ENCODE measurements around the gene TRABD2B.

TRABD2B gene

GRCh38 chr1:47780469-47780995, 216.7 kb downstream of the TRABD2B start:
- POLR2A ChIA-PET: no interaction called here
- no peak for TF ChIP-seq CTCF (IDR thresholded peaks at IDR 0.05; ENCODE audit: control extremely low read depth, extremely low read depth, low read depth, missing control alignments)
- CTCF ChIA-PET: no interaction called here
- DNase-seq (ENCODE audit: extremely low spot score): no peak

GRCh38 chr1:47779613-47780012, 217.6 kb downstream of the TRABD2B start:
- ChIA-PET POLR2A (no interaction called here), CTCF (no interaction called here)
- DNase-seq (ENCODE audit: extremely low spot score): no peak
- no peak for TF ChIP-seq CTCF (IDR thresholded peaks at IDR 0.05; ENCODE audit: control extremely low read depth, extremely low read depth, low read depth, missing control alignments)

DNA sequence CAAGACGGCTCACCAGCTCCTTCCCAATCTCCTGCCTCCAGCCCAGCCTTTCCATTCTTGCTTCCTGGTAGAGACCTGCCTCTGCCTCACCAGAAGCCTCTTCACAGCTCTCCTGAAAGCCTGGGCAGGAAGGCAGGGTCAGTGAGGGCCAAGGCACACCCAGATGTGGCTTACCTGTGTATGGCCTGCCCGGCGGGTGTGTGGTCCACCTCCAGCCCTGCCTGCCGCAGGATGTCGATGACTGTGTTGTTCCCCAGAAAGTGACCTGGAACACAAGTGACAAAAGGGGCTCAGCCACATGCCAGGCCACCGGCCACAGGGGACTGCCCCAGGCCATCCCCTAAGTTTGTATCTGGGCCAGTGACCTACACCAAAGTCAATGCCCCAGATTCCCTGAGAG, 218.9 kb downstream of the TRABD2B start:
- no peak for DNase-seq (ENCODE audit: extremely low spot score)
- ChIA-PET CTCF (no interaction called here), POLR2A (no interaction called here)
- TF ChIP-seq CTCF (IDR thresholded peaks at IDR 0.05; ENCODE audit: control extremely low read depth, extremely low read depth, low read depth, missing control alignments): no peak

- ChIA-PET POLR2A (no interaction called here), CTCF (no interaction called here)
- no peak for DNase-seq (ENCODE audit: extremely low spot score)
- TF ChIP-seq CTCF (IDR thresholded peaks at IDR 0.05; ENCODE audit: control extremely low read depth, extremely low read depth, low read depth, missing control alignments): no peak
Measured at GRCh38 chr1:47777322-47777721, 219.9 kb downstream of the TRABD2B start.

GRCh38 chr1:47776667-47777131, 220.5 kb downstream of the TRABD2B start:
- DNase-seq (ENCODE audit: extremely low spot score): no peak
- CTCF ChIA-PET: no interaction called here
- no peak for TF ChIP-seq CTCF (IDR thresholded peaks at IDR 0.05; ENCODE audit: control extremely low read depth, extremely low read depth, low read depth, missing control alignments)
- POLR2A ChIA-PET: no interaction called here

DNA sequence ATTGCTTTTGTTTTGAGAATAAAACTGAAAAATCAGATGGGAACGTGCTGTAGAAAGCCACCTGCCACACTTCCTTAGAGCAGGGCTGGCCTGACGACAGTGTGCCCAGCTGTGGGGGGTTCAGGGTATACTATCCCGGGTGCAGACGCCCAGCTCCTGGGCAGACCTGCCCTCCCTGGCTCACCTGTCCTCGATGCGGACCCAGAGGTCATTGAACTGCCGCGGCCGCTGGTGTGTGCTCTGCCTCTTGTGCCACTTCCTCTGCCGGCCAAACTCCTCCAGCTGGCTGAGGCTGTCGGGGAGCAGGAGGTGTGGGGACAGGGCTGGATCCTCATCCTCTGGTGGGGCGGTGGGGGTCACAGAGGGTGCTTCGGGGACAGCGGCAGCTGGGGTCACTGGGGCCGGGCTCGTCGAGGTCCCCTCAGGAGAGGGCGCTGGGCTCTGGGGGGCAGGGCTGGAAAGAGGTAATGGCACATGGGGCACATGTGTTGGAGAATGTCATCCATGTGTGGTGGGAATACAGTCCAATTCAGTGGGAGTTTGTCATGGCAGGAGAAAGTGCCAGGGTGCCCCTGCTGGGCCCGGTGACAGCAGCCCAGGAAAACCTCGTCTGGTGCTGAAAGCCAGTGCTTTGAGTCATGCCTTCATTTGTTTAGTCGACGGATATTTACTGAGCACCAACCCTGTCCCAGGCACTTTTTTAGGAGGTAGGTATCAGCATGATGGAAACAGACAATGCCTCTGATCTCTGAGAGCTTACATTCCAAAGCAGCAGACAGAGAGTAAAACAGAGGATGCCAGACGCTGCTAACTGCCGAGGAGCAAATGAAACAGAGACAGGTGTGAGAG, 222.0 kb downstream of the TRABD2B start:
- DNase-seq (ENCODE audit: extremely low spot score): no peak
- POLR2A ChIA-PET: no interaction called here
- CTCF ChIA-PET: no interaction called here
- no peak for TF ChIP-seq CTCF (IDR thresholded peaks at IDR 0.05; ENCODE audit: control extremely low read depth, extremely low read depth, low read depth, missing control alignments)

Data from GM10248 (cell line).